ENCODE results near the gene RUFY1. TPM values are rescaled to one million over a fixed set of nuclear protein-coding genes. Genes with fewer than 3 reads are reported as not detected.
A peak's percentile ranks its signal among the peaks of the same experiment; 100 is the strongest.

Gene RUFY1
- polyA plus RNA-seq, 3 donors from 2014 or later: 20.0 to 37.4 (median 25.9) TPM

DNA sequence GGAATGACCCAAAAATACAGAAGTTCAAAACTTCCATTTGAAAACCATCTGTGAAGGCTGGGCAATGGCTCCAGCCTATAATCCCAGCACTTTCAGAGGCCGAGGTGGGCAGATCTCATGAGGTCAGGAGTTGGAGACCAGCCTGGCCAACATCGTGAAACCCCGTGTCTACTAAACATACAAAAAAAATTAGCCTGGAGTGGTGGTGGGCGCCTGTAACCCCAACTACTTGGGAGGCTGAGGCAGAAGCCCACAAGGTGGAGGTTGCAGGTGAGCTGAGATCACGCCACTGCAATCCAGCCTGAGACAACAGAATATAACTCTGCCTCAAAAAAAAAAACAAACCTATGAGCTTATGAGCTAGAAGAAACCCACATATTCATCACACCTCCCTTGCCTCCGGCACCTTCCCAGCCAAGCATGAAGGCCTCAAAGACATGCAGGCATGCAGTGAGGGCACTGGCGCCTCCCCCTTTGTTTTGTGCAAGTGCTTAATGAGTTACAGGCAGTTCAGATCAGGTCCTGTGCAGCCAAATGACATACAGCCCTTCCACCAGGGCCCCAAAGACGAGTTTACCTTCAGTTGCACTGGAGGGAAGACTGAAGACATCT, 63.2 kb downstream of the RUFY1 start:
- peaks cover 42 to 74% of the 10 kb centered on the region in 2 donors for H3K4me1 Mint-ChIP-seq
- DNase-seq: no peak
- peaks cover 29 to 76% (median 64%) of the 10 kb centered on the region in 3 donors for H3K36me3 Mint-ChIP-seq
- no peaks in the 10 kb centered on the region for H3K9me3 Mint-ChIP-seq
- H3K4me3 Mint-ChIP-seq: peak overlapping the region in 1 of 5 donors; percentile 20
- H3K27me3 Mint-ChIP-seq (ENCODE audit: low read depth in 3 of 3): peaks cover 11 to 53% (median 23%) of the 10 kb centered on the region in 3 donors
- peak overlapping the region; percentile 59 to 76 (median 62) for H3K27ac Mint-ChIP-seq

DNA sequence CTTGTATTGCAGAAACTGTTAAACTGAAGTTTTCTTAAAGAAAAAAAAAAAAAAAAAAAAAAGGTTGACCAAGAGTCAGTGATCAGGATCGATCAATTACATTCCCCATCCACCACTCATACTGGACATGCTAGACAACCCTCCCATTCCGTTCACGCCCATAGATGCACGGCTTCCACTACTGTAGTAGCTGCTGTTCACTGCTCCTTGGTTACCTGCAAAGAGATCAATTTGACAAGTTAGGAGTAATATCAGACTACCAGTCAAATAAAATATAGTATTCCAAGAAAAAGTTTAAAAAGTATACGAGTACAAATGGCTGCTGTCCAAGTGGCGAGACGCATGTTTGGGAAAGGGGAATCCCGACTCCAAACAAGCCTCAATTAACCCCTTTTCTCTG, 64.4 kb downstream of the RUFY1 start:
- Mint-ChIP-seq H3K27me3 (ENCODE audit: low read depth in 3 of 3) (peaks cover 10 to 51% (median 25%) of the 10 kb centered on the region in 3 donors), H3K4me1 (peaks cover 48 to 80% of the 10 kb centered on the region in 2 donors)
- DNase-seq: no peak

DNA sequence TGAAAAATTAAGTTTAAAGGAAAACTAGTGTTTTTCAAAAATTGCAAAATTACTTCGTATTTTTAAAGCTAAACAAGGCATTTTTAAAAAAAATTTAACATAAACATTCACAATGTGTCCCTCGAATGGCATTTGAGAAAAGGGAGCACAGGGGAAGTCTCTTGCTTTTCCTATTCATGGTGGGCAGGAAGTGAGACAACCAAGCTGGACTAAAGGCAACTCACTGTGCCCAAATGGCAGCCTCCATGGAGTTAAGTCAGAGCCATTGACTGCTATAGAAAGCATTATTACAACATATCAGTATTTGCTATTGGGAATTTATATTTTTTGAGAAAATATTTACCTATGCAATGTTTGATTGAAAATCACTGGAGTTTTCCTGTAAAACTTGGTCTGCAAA, 64.8 kb downstream of the RUFY1 start:
- peaks cover 34 to 80% (median 67%) of the 10 kb centered on the region in 3 donors for H3K36me3 Mint-ChIP-seq
- peaks cover 9 to 51% (median 25%) of the 10 kb centered on the region in 3 donors for H3K27me3 Mint-ChIP-seq (ENCODE audit: low read depth in 3 of 3)
- no peak for DNase-seq
- peaks cover 52 to 82% of the 10 kb centered on the region in 2 donors for H3K4me1 Mint-ChIP-seq
- peak overlapping the region in 1 of 6 donors; percentile 56 for H3K27ac Mint-ChIP-seq
- H3K4me3 Mint-ChIP-seq: no peak overlapping the region
- no peaks in the 10 kb centered on the region for H3K9me3 Mint-ChIP-seq

More for the DNA sequence above, 64.4 kb downstream of the RUFY1 start:
- Mint-ChIP-seq H3K27ac (peak overlapping the region in 1 of 6 donors; percentile 56), H3K9me3 (no peaks in the 10 kb centered on the region), H3K4me3 (no peak overlapping the region), H3K36me3 (peaks cover 32 to 79% (median 64%) of the 10 kb centered on the region in 3 donors)

DNA sequence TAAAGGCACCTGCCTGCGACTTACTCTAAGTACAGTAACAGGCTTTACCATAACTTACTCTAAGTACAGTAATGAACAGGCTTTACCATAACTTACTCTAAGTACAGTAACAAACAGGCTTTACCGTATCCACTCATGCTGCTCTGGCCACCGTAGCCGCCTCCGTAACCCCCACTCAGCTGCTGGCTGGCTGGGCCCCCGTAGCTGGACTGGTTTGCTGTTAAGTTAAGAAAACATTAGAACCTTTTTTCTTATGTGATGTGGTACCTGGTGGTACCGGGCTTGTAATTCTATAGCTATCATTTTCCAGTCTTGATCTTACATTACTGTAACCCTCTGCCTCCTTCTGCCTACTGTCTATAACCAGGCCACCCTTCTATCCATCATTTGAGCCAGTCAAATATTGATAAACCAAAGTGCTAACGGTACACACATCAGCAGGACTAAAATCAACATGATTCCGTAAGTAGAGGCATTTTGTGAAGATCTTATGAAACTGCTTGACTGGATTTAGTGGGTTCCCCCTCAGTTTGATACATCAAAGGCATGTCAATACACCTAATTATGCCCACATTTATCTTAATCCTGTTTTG, 65.7 kb downstream of the RUFY1 start:
- DNase-seq: no peak

DNA sequence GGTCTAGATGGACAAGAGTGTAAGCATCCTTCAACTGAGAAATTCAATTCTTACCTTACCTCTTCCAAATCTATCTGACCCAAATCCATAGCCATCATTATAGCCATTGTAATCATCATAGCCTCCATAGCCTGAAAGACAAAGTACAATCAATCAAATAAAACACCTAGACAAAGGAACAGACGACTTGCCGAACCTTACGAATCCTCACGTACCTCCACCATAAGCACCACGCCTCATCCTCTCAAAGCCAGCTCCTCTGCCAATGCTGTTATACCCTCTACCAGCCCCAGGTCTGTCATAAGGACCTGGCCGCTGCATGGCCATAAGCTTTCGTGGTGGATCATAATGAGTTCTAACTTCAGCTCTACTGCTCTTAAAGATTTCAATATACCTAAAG, 67.6 kb downstream of the RUFY1 start:
- no peak for DNase-seq
- Mint-ChIP-seq H3K4me3 (no peak overlapping the region), H3K27ac (peak overlapping the region; percentile 6 to 72 (median 33)), H3K4me1 (peaks cover 70 to 94% of the 10 kb centered on the region in 2 donors), H3K27me3 (ENCODE audit: low read depth in 3 of 3) (peaks cover 20 to 67% (median 41%) of the 10 kb centered on the region in 3 donors), H3K9me3 (no peaks in the 10 kb centered on the region), H3K36me3 (peaks cover 44 to 82% (median 77%) of the 10 kb centered on the region in 3 donors)

More for the DNA sequence above, 65.7 kb downstream of the RUFY1 start:
- H3K27ac Mint-ChIP-seq: peak overlapping the region in 5 of 6 donors; percentile 18 to 80 (median 60)
- peaks cover 61 to 91% of the 10 kb centered on the region in 2 donors for H3K4me1 Mint-ChIP-seq
- peaks cover 10 to 58% (median 27%) of the 10 kb centered on the region in 3 donors for H3K27me3 Mint-ChIP-seq (ENCODE audit: low read depth in 3 of 3)
- H3K4me3 Mint-ChIP-seq: no peak overlapping the region
- H3K36me3 Mint-ChIP-seq: peaks cover 43 to 83% (median 76%) of the 10 kb centered on the region in 3 donors
- no peaks in the 10 kb centered on the region for H3K9me3 Mint-ChIP-seq

DNA sequence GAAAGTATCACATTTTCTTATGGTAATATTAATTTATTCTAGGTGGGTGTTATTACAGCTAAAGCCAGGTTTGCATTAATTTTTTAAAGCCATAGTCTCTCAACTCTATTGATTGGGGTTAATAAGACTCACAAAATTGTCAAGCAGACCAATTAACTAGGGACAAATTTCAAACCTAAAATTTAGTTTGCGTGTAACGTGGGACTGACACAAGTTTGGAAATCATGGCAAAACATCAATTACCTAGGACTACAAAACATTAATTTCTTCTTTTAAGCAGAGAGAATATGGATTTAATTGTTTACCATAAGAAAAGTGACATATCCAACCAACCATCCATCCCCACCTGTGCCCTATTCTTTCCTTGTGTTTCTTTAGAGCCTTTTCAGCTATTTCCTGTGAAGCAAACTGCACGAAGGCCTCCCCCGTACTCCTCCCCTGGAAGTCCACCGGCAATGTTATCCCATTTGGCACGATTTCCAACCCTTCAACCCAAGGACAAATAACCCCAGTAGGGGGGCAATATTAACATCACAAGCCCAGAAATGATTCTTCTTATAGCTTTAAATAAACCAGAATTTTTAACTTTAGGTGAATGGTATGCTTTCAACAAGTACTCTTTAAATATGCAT, 68.7 kb downstream of the RUFY1 start:
- Mint-ChIP-seq H3K4me1 (peaks cover 63 to 87% of the 10 kb centered on the region in 2 donors), H3K36me3 (peaks cover 33 to 71% (median 67%) of the 10 kb centered on the region in 3 donors), H3K27me3 (ENCODE audit: low read depth in 3 of 3) (peaks cover 29 to 67% (median 45%) of the 10 kb centered on the region in 3 donors), H3K27ac (peak overlapping the region; percentile 59 to 86 (median 82)), H3K9me3 (no peaks in the 10 kb centered on the region), H3K4me3 (peak overlapping the region; percentile 79 to 97 (median 85))
- DNase-seq: no peak

DNA sequence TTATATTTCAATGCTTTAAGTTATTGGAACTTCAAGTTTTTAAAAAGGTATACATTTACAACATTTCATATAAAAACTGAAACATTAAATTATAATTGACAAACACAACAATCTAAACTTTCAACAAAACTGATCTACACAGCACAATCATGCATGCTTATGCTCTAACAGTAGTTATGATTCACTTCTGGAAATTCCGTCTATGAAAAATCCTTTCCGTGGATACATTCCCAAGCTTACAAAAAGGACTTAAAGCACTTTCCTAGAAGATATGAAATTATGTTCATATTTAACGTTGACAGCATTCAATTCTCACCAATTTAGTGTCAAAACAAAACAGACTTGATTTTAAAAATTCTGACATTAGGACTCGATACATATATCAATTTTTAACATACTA, 69.4 kb downstream of the RUFY1 start:
- DNase-seq: no peak
- Mint-ChIP-seq H3K9me3 (no peaks in the 10 kb centered on the region), H3K4me1 (peaks cover 70 to 87% of the 10 kb centered on the region in 2 donors), H3K36me3 (peaks cover 32 to 64% (median 60%) of the 10 kb centered on the region in 3 donors), H3K4me3 (peak overlapping the region; percentile 95 to 99 (median 97)), H3K27ac (peak overlapping the region in 2 of 6 donors; percentile 99), H3K27me3 (ENCODE audit: low read depth in 3 of 3) (peaks cover 33 to 70% (median 46%) of the 10 kb centered on the region in 3 donors)

DNA sequence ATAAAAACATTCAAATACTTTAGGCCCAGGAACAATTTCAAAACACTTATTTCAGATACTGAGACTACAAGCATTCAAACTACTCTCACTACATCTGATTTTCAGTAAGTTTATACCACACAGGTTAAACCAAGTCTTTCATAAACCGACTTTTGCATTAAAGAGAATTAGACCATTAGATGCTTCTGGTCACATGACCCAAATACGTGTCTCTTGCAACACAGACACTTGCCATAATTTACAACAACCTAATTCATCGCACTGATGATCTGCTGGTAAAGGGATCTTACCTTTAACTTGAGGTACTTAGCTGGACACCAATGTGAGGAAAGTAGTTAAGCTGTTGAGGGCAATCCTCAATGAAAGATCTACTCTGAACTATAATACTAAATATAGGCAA, 69.9 kb downstream of the RUFY1 start:
- H3K36me3 Mint-ChIP-seq: peaks cover 32 to 60% (median 58%) of the 10 kb centered on the region in 3 donors

DNA sequence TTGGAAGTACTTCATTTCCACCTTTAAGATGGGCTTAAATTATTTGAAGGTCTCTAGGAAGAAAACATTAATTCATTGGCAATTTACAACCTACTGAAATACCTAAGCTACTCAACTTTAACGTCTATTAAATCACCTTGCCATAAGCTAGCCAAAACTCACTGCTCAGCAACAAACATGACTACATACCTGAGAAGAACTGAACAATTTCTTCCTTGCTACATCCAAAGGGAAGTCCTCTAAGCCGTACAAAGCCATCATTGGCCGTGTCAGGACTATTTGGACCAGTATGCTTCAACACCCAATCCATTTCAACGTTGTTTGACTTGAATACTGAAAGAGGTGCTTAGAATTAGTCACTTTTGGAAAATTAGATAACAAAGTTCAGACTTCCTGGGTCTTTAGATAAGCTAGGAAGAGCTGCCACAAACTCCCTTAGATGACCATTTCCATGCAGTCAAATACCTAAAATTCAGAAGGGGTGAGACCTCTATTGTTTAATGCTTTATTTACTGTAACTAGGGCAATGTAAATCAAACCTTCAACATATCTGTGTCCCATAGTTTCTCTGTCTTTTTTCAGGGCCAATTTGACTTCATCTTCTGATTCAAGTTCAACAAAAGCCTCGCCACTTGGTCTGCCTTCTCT, 70.5 kb downstream of the RUFY1 start:
- Mint-ChIP-seq H3K27ac (peak overlapping the region; percentile 94 to 99 (median 96)), H3K4me1 (peaks cover 70 to 82% of the 10 kb centered on the region in 2 donors), H3K27me3 (ENCODE audit: low read depth in 3 of 3) (peaks cover 33 to 67% (median 44%) of the 10 kb centered on the region in 3 donors), H3K9me3 (no peaks in the 10 kb centered on the region), H3K4me3 (peak overlapping the region; percentile 95 to 99 (median 97)), H3K36me3 (peaks cover 29 to 55% (median 53%) of the 10 kb centered on the region in 3 donors)
- no peak for DNase-seq

More for the DNA sequence above, 69.9 kb downstream of the RUFY1 start:
- peaks cover 73 to 87% of the 10 kb centered on the region in 2 donors for H3K4me1 Mint-ChIP-seq
- no peaks in the 10 kb centered on the region for H3K9me3 Mint-ChIP-seq
- H3K27me3 Mint-ChIP-seq (ENCODE audit: low read depth in 3 of 3): peaks cover 33 to 71% (median 44%) of the 10 kb centered on the region in 3 donors
- DNase-seq: no peak
- peak overlapping the region; percentile 95 to 99 (median 97) for H3K4me3 Mint-ChIP-seq
- H3K27ac Mint-ChIP-seq: peak overlapping the region; percentile 94 to 99 (median 96)

DNA sequence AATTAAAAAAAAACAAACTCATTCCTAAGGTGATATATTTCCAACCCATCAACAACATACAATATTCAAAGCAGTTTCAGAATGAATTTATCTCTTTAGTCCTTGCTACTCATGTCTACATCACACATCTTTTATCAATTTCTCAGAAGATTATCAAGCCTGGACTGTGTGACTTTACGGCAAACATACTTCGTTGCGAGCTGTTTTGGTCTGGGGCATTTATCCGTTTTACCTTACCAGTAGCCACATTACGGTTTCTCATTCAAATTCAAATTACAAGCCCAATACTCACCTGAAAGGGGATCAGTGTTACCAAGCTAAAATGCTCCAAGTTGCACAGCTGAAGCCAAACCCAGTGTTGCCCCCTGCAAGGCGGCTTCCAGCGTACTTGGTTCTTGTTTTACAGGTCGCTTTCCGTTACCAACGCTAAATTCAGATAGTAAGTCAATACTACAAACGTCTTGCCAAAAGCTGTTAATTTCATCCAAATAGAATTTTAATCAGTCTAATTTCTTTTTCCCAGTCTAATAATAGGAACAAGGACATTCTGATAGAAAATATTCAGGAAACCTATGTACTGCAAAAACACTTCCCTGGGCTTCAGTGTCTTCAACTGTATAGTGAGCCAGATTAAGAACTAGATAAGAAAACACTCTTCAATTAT, 71.3 kb downstream of the RUFY1 start:
- no peaks in the 10 kb centered on the region for H3K9me3 Mint-ChIP-seq
- H3K4me1 Mint-ChIP-seq: peaks cover 64 to 74% of the 10 kb centered on the region in 2 donors
- DNase-seq: no peak
- H3K4me3 Mint-ChIP-seq: peak overlapping the region; percentile 95 to 99 (median 97)
- H3K27me3 Mint-ChIP-seq (ENCODE audit: low read depth in 3 of 3): peaks cover 33 to 62% (median 42%) of the 10 kb centered on the region in 3 donors
- peak overlapping the region; percentile 94 to 99 (median 96) for H3K27ac Mint-ChIP-seq
- H3K36me3 Mint-ChIP-seq: peaks cover 29 to 47% (median 45%) of the 10 kb centered on the region in 3 donors

DNA sequence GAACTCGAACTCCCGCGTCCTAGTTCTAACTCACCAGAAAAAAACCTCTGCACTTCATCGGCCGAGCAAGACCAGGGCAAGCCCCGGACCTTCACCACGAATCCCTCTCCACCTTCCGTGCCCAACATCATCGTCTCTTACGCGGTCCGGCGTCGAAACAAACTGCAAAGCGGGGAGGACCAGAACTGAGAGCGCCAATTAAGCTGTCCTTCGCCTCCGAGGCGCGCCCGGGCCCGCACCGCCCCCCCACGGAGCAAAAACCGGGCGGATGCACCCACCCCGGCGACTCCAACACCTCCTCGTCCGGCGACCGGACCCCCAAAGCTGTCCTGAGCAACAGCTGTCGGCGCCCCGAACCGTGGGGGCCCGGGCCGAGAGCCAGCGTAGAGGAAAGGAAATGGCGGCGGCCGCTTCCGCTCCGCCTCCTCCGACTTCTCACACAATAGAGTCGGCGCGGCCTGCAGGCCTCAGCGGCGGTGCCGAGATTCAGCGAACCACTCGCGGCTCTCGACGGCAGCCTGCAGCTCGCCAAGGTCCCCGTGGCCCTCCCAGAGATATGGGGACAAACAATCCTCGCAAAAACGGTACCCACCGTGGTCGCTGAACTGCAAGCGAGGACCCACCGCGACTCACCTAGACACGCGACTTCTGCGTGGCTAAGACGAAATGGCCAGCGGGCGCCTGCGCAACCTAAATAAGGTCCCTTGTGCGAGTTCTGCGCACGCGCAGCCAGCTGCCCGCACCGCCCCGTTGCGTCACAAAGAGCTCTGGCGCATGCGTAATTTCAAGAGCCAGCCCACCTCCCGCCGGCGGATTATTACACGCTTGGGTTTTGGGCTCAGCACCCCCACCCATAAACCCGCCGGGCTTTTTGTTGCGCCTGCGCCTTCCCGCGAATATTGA, 72.9 kb downstream of the RUFY1 start, which contains the start of gene HNRNPH1:
HNRNPH1 (minus strand) TSS at position 669 of the 903 bp plus-strand sequence; CDS start at position 131, 538 bp downstream.
- H3K27ac Mint-ChIP-seq: peak within 1 kb of the TSS; percentile 97 to 99 (median 99)
- H3K36me3 Mint-ChIP-seq: peaks cover 24 to 32% (median 32%) of the 10 kb centered on the region in 3 donors
- peaks cover 51 to 58% of the 10 kb centered on the region in 2 donors for H3K4me1 Mint-ChIP-seq

More for the DNA sequence above, 72.9 kb downstream of the RUFY1 start, which contains the start of gene HNRNPH1:
- no peaks in the 10 kb centered on the region for H3K9me3 Mint-ChIP-seq
- H3K4me3 Mint-ChIP-seq: peak within 1 kb of the TSS; percentile 95 to 99 (median 97)
- peak; percentile 99 for DNase-seq
- H3K27me3 Mint-ChIP-seq (ENCODE audit: low read depth in 3 of 3): peaks cover 33 to 51% (median 40%) of the 10 kb centered on the region in 3 donors

Measured in immature natural killer cell (primary cell).